K562 (cell line): ENCODE measurements around the gene CYLD. TPM values are rescaled to one million over a fixed set of nuclear protein-coding genes. Genes with fewer than 3 reads are reported as not detected.

Experiments used
- ATAC-seq: fragments of 200-7000 bp; cut with Tn5 transposase; 3 replicates; pipeline ENCODE4 v1.9.1; 2020; ENCODE audit warnings: moderate library complexity
- BruUV-seq: library from RNA; stranded (reverse); fragments of 400-500 nt; replicated peaks from 2 replicates; lab custom pipeline; 2021; lab: Mats Ljungman, UMichigan
- CTCF ChIA-PET: fragments of 300-600 bp; formaldehyde crosslinking; extraction: SDS; loops from one replicate; lab custom pipeline; 2021; ENCODE audit warnings: low intra/inter-chr PET ratio; lab: Yijun Ruan, JAX
- POLR2A ChIA-PET: fragments of 300-600, 350-650 bp; sonication (Branson Sonifier 250); formaldehyde crosslinking; extraction: SDS; loops from one replicate; lab custom pipeline; 2021; ENCODE audit warnings: antibody characterized with exemption, inconsistent platforms; lab: Yijun Ruan, JAX
- DNase-seq, 4 experiments: peaks; one replicate each; pipeline versions ENCODE4 v3.0.0 to v3.0.0-alpha.2; 2011 to 2018; ENCODE audit warnings: low spot score in 3 of 4, mixed read lengths in 3 of 4; ENCODE audit errors: extremely low read depth in 1 of 4
- FAIRE-seq: peaks from 2 replicates; lab custom pipeline; 2011; peaks lifted over from hg19 to GRCh38; lab: Jason Lieb, UNC
- H2AFZ ChIP-seq: 2 replicates; pipeline ENCODE4 v1.6.0; 2011; ENCODE audit warnings: low read depth, low read length, control low read depth, inconsistent platforms
- H3K27ac ChIP-seq: fragments of 200-600 bp; 3 replicates; pipeline ENCODE4 v1.8.0; 2011; ENCODE audit warnings: low read depth, mild to moderate bottlenecking, control low read depth, inconsistent platforms, low read length, moderate library complexity, mixed read lengths; ENCODE audit errors: extremely low read depth
- H3K27me3 ChIP-seq, 2 experiments: fragments of 300-600 bp in 1 of 2; 2 replicates in 1 of 2; 3 replicates in 1 of 2; pipeline versions ENCODE4 v1.6.0 to v1.8.0; 2011; ENCODE audit warnings: inconsistent platforms in 2 of 2, low read length in 2 of 2, mild to moderate bottlenecking in 1 of 2, mixed read lengths in 1 of 2, moderate library complexity in 1 of 2; ENCODE audit not compliant: control insufficient read depth in 2 of 2, insufficient read depth in 2 of 2
- H3K36me3 ChIP-seq: fragments of 300-600 bp; 3 replicates; pipeline ENCODE4 v1.8.0; 2011; ENCODE audit warnings: mild to moderate bottlenecking, low read length, inconsistent platforms; ENCODE audit not compliant: control insufficient read depth, insufficient read depth
- H3K4me1 ChIP-seq, 2 experiments: fragments of 200-600 bp in 1 of 2; replicated peaks in 1 of 2; 2 replicates in 1 of 2; 3 replicates in 1 of 2; pipeline versions ENCODE4 v1.5.1 to v1.8.0; 2011; ENCODE audit warnings: inconsistent platforms in 2 of 2, low read length in 2 of 2, mild to moderate bottlenecking in 1 of 2, mixed read lengths in 1 of 2, moderate library complexity in 1 of 2; ENCODE audit not compliant: control insufficient read depth in 2 of 2, insufficient read depth in 2 of 2
- H3K4me2 ChIP-seq: 2 replicates; pipeline ENCODE4 v1.6.1; 2011; ENCODE audit warnings: low read length, control low read depth, inconsistent platforms, mixed read lengths; ENCODE audit not compliant: insufficient read depth
- H3K4me3 ChIP-seq: fragments of 200-600 bp; sonication (generic), shearing (Covaris generic); 2 replicates; pipeline ENCODE4 v1.5.1; 2016; ENCODE audit warnings: control low read depth, inconsistent platforms
- H3K79me2 ChIP-seq: fragments of 200-600 bp; 3 replicates; pipeline ENCODE4 v1.8.0; 2011; ENCODE audit warnings: low read length, inconsistent platforms; ENCODE audit not compliant: control insufficient read depth, insufficient read depth
- H3K9ac ChIP-seq, 2 experiments: 2 replicates each; pipeline versions ENCODE4 v1.6.0 to v1.6.1; 2011; ENCODE audit warnings: low read depth in 2 of 2, low read length in 2 of 2, control low read depth in 1 of 2, inconsistent platforms in 1 of 2, mild to moderate bottlenecking in 1 of 2, mixed read lengths in 1 of 2; ENCODE audit not compliant: insufficient read depth in 1 of 2
- H3K9me1 ChIP-seq: one replicate; pipeline ENCODE4 v1.6.0; 2011; ENCODE audit warnings: inconsistent platforms, mild to moderate bottlenecking, low read length, moderate library complexity; ENCODE audit not compliant: control insufficient read depth, insufficient read depth
- H3K9me3 ChIP-seq: replicated peaks from 2 replicates; pipeline ENCODE4 v1.5.1; 2011; ENCODE audit warnings: low read depth, low read length, inconsistent platforms; ENCODE audit not compliant: control insufficient read depth, insufficient read depth
- H4K20me1 ChIP-seq: replicated peaks from 2 replicates; pipeline ENCODE4 v1.6.1; 2011; ENCODE audit warnings: low read length, inconsistent platforms, mixed read lengths; ENCODE audit not compliant: control insufficient read depth, insufficient read depth
- C11orf30 ChIP-seq: fragments of 450-650 bp; IDR thresholded peaks from 2 replicates; pipeline ENCODE4 v1.6.1; 2016; ENCODE audit warnings: low read depth, mild to moderate bottlenecking
- ETS1 ChIP-seq: conservative IDR thresholded peaks from 2 replicates; pipeline ENCODE4 v1.6.1; 2011; ENCODE audit warnings: low read depth, mild to moderate bottlenecking, low read length; ENCODE audit not compliant: control insufficient read depth
- HCFC1 ChIP-seq: IDR thresholded peaks from 2 replicates; pipeline ENCODE4 v1.6.1; 2012; ENCODE audit warnings: low read depth, low read length, improper control_type of control experiment
- L3MBTL2 ChIP-seq: fragments of 450-650 bp; IDR thresholded peaks from 2 replicates; pipeline ENCODE4 v1.6.1; 2016; ENCODE audit warnings: mild to moderate bottlenecking, moderate library complexity
- MAFF ChIP-seq: IDR thresholded peaks from 2 replicates; pipeline ENCODE4 v1.6.1; 2012; ENCODE audit warnings: low read length, improper control_type of control experiment
- MAFG ChIP-seq: fragments of 450-650 bp; conservative IDR thresholded peaks from 2 replicates; pipeline ENCODE4 v1.6.1; 2016; ENCODE audit warnings: missing genetic modification characterization, missing compliant biosample characterization
- MAFK ChIP-seq: IDR thresholded peaks from 2 replicates; pipeline ENCODE4 v1.6.1; 2011; ENCODE audit warnings: low read length, improper control_type of control experiment
- POLR2AphosphoS2 ChIP-seq: IDR thresholded peaks from 2 replicates; pipeline ENCODE4 v1.6.1; 2012; ENCODE audit warnings: low read length, improper control_type of control experiment
- PTRF ChIP-seq: fragments of 450-650 bp; IDR thresholded peaks from 2 replicates; pipeline ENCODE4 v1.6.1; 2016; ENCODE audit warnings: mild to moderate bottlenecking, missing genetic modification characterization, missing compliant biosample characterization
- SMAD2 ChIP-seq: fragments of 150-350 bp; IDR thresholded peaks from 2 replicates; pipeline ENCODE4 v1.6.1; 2014; ENCODE audit warnings: low read depth, mild to moderate bottlenecking, low read length
- SRSF9 ChIP-seq: fragments of 200-400 bp; formaldehyde crosslinking; IDR thresholded peaks from 2 replicates; pipeline ENCODE4 v1.6.1; 2017; ENCODE audit warnings: low read depth, low read length, borderline replicate concordance
- STAG1 ChIP-seq: sonication (generic); formaldehyde crosslinking; IDR thresholded peaks from 2 replicates; pipeline ENCODE4 v1.5.0; 2020; ENCODE audit warnings: missing genetic modification reagents, borderline replicate concordance
- ZNF140 ChIP-seq: fragments of 250-450 bp; sonication (Bioruptor Pico); IDR thresholded peaks from 2 replicates; pipeline ENCODE4 v1.8.0; 2021; ENCODE audit warnings: moderate library complexity, mild to moderate bottlenecking, inconsistent platforms
- ZNF316 ChIP-seq: fragments of 450-650 bp; IDR thresholded peaks from 2 replicates; pipeline ENCODE4 v1.6.1; 2016
- ZNF780A ChIP-seq: fragments of 250-450 bp; sonication (Bioruptor Pico); IDR thresholded peaks from 2 replicates; pipeline ENCODE4 v1.5.0; 2021; ENCODE audit warnings: mild to moderate bottlenecking
- WGBS: fragments of 100-300 bp; shearing (Covaris generic); methylation state at CpG from one replicate; pipeline ENCODE4 v1.1.6; 2016; ENCODE audit warnings: low coverage, mixed read lengths; ENCODE audit not compliant: insufficient coverage; ENCODE audit errors: missing lambda C conversion rate; 5-methylcytosine and 5-hydroxymethylcytosine counted together
- in situ Hi-C: fragments of 300-500 bp; cut with MboI; formaldehyde crosslinking; loops from 4 replicates; pipeline ENCODE4 v1.15.0; 2018; ENCODE audit warnings: inconsistent platforms, mixed read lengths
- intact Hi-C: fragments of 100-400 bp; cut with micrococcal nuclease; formaldehyde crosslinking; loops from 2 replicates; pipeline ENCODE4 v1.14.2; 2022
- polyA plus RNA-seq, 8 experiments: library from polyadenylated mRNA; depleted of rRNA in 4 of 8; stranded (reverse) in 5 of 8; unstranded in 3 of 8; fragments of >200 nt; fragmentation: Nextera tagmentation in 2 of 8; fragmentation: Illumina TruSeq in 1 of 8; extraction: Ambion mirVana in 2 of 8; extraction: Trizol in 1 of 8; gene quantifications; 2 replicates each; pipeline versions ENCODE4 v1.2.1 to v1.2.3, GENCODE V29; 2011 to 2014; ENCODE audit warnings: inconsistent platforms in 1 of 8, missing spikeins in 1 of 8
- total RNA-seq, 7 experiments: library from RNA; depleted of rRNA in 6 of 7; stranded (reverse); fragments of >200 nt in 6 of 7; fragmentation: Illumina TruSeq in 2 of 7; extraction: Trizol in 2 of 7; gene quantifications; 2 replicates each; pipeline versions ENCODE4 v1.2.1 to v1.2.3, GENCODE V29; 2011 to 2021; ENCODE audit warnings: low replicate concordance in 1 of 7
- TF ChIP-seq, protein P1 (sequence below): fragments of 450-650 bp; IDR thresholded peaks from 2 replicates; pipeline ENCODE4 v1.6.1; 2016; ENCODE audit warnings: missing biosample characterization, missing genetic modification characterization

CYLD gene
- total and polyA plus RNA-seq, 9 of the 15 experiments (the other 6 are each of a cell fraction or from before 2014, with no cell fraction given) = 3.4 to 7.4 (median 5.3) TPM

DNA sequence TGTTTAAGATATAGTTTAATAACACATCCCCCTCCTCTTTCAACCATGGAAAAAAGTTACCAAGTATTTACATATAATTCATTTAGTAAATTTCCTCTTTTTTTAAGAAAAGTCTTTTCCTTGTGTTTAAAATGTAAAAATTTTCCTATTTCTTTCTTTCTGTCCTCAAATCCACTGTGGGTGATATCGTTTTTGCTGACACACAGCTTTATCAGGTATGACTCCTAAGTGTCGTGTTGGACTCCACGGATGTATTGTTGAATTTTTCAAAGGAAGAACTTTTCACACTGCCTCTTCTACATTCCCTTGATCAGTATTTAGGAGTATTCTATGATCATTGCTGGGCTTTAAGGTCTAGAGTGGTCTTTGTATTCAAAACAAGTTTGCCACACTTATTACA is 33.1 kb downstream of the CYLD start:
- FAIRE-seq = no peak

GRCh38 chr16:50776037-50776436 is 34.2 kb downstream of the CYLD start:
- no peaks in the 10 kb centered on the region for H3K4me1 ChIP-seq
- TF ChIP-seq HCFC1 (no peak), PTRF (tag) (no peak), STAG1 (CRISPR knock-in tag) (no peak), ETS1 (no peak), POLR2AphosphoS2 (no peak), SMAD2 (no peak), L3MBTL2 (no peak), ZNF140 (no peak)
- TF ChIP-seq, protein P1, sequence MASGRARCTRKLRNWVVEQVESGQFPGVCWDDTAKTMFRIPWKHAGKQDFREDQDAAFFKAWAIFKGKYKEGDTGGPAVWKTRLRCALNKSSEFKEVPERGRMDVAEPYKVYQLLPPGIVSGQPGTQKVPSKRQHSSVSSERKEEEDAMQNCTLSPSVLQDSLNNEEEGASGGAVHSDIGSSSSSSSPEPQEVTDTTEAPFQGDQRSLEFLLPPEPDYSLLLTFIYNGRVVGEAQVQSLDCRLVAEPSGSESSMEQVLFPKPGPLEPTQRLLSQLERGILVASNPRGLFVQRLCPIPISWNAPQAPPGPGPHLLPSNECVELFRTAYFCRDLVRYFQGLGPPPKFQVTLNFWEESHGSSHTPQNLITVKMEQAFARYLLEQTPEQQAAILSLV (tag) = no peak
- H2AFZ ChIP-seq = no peak overlapping the region
- no peak overlapping the region for H3K4me3 ChIP-seq
- H3K27me3 ChIP-seq = no peaks in the 10 kb centered on the region
- DNase-seq (no peak), ATAC-seq (no peak), FAIRE-seq (no peak)
- no peaks in the 10 kb centered on the region for H3K9me1 ChIP-seq
- H3K36me3 ChIP-seq = no peaks in the 10 kb centered on the region
- H3K9me3 ChIP-seq = no peaks in the 10 kb centered on the region
- no peak overlapping the region for H3K27ac ChIP-seq
- in situ Hi-C loops (no loop called here), intact Hi-C loops (no loop called here)
- WGBS = 35% methylated on average over 1 of the region's 1 CpG
- H3K79me2 ChIP-seq = no peaks in the 10 kb centered on the region
- no peak overlapping the region for H3K4me2 ChIP-seq
- H3K9ac ChIP-seq = no peak overlapping the region
- BruUV-seq = no TSS peak
- POLR2A ChIA-PET = no interaction called here
- CTCF ChIA-PET = no interaction called here
- H4K20me1 ChIP-seq = no peaks in the 10 kb centered on the region

More for the DNA sequence above, 33.1 kb downstream of the CYLD start:
- CTCF ChIA-PET = no interaction called here
- 8% methylated on average over 3 of the region's 3 CpGs for WGBS
- Histone ChIP-seq H3K9me1 (no peaks in the 10 kb centered on the region), H3K4me2 (no peak overlapping the region), H3K9me3 (no peaks in the 10 kb centered on the region), H3K36me3 (no peaks in the 10 kb centered on the region), H3K79me2 (no peaks in the 10 kb centered on the region), H3K9ac (no peak overlapping the region), H4K20me1 (no peaks in the 10 kb centered on the region), H3K4me1 (no peaks in the 10 kb centered on the region), H3K4me3 (no peak overlapping the region), H2AFZ (no peak overlapping the region), H3K27me3 (no peaks in the 10 kb centered on the region), H3K27ac (no peak overlapping the region)
- TF ChIP-seq SRSF9 = no peak
- peak; percentile 69 for TF ChIP-seq MAFF
- TF ChIP-seq ZNF316 = peak; percentile 79
- TF ChIP-seq MAFK = peak; percentile 74
- peak; percentile 77 for TF ChIP-seq MAFG
- TF ChIP-seq ZNF780A = no peak
- peak; percentile 70 for TF ChIP-seq C11orf30
- intact Hi-C loops (no loop called here), in situ Hi-C loops (no loop called here)
- ATAC-seq = no peak
- DNase-seq = no peak
- POLR2A ChIA-PET = no interaction called here
- no TSS peak for BruUV-seq
